Type B pancreatic cell (in vitro differentiated cells): ENCODE results near the gene TGIF1. TPM values are rescaled to one million over a fixed set of nuclear protein-coding genes. Genes with fewer than 3 reads are reported as not detected.
"Not testable (repeated sequence)": the region's sequence is repeated elsewhere in the genome, so short reads cannot be mapped to it uniquely, and the experiment has no call there.

Experiments
- DNase-seq: peaks from one replicate; pipeline ENCODE4 v3.0.0; 2021; ENCODE audit warnings: mixed read lengths; ENCODE audit not compliant: unreplicated experiment; ENCODE audit errors: extremely low spot score
- H3K27ac Mint-ChIP-seq: 2 replicates; pipeline ENCODE4 v1.8.0; 2021; ENCODE audit warnings: mild to moderate bottlenecking, mixed read lengths
- H3K27me3 Mint-ChIP-seq: 2 replicates; pipeline ENCODE4 v1.8.0; 2021; ENCODE audit warnings: mixed read lengths
- H3K36me3 Mint-ChIP-seq: 2 replicates; pipeline ENCODE4 v1.8.0; 2021; ENCODE audit warnings: mixed read lengths
- H3K4me1 Mint-ChIP-seq: one replicate; pipeline ENCODE4 v1.8.0; 2021; ENCODE audit warnings: mixed read lengths; ENCODE audit not compliant: unreplicated experiment
- H3K4me3 Mint-ChIP-seq: 2 replicates; pipeline ENCODE4 v1.8.0; 2021; ENCODE audit warnings: mild to moderate bottlenecking, mixed read lengths
- H3K9me3 Mint-ChIP-seq: 2 replicates; pipeline ENCODE4 v1.8.0; 2021; ENCODE audit warnings: mixed read lengths
- CTCF ChIP-seq: fragments of 200-600 bp; sonication (generic); conservative IDR thresholded peaks from 2 replicates; pipeline ENCODE4 v1.5.0; 2021; ENCODE audit warnings: antibody characterized with exemption, mild to moderate bottlenecking
- total RNA-seq: library from RNA; stranded (reverse); gene quantifications from 2 replicates; pipeline ENCODE4 v1.2.1, GENCODE V29; 2021; ENCODE audit warnings: low replicate concordance

TGIF1 gene
- total RNA-seq, 1 donor from 2014 or later: 80.7 TPM

DNA sequence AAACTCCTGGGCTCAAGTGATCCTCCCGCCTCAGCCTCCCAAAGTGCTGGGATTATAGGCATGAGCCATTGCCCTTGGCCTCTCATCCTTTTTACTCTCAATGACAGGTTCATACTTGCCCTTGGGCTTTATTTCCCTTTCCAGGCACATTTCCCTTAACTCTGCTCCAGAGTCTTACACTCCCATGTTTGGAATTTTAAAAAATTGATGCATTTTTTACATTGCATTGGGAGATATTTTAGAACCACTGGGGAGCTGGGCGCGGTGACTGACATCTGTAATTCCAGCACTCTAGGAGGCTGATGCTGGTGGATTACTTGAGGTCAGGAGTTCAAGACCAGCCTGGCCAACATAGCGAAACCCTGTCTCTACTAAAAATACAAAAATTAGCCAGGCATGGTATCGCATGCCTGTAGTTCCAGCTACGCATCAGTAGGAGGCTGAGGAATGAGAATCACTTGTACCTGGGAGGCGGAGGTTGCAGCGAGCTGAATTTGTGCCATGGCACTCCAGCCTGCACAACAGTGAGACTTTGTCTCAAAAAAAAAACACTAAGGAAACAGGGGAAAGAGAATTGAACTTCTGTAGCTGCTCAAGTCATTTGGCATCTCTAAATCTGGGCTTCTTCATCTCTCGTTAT is 18.2 kb downstream of the TGIF1 start:
- Mint-ChIP-seq H3K36me3 (peaks cover 1% of the 10 kb centered on the region), H3K27me3 (no peaks in the 10 kb centered on the region), H3K27ac (no peak overlapping the region), H3K4me1 (peaks cover 25% of the 10 kb centered on the region), H3K9me3 (no peaks in the 10 kb centered on the region), H3K4me3 (no peak overlapping the region)
- DNase-seq: no peak
- TF ChIP-seq CTCF: peak; percentile 45

DNA sequence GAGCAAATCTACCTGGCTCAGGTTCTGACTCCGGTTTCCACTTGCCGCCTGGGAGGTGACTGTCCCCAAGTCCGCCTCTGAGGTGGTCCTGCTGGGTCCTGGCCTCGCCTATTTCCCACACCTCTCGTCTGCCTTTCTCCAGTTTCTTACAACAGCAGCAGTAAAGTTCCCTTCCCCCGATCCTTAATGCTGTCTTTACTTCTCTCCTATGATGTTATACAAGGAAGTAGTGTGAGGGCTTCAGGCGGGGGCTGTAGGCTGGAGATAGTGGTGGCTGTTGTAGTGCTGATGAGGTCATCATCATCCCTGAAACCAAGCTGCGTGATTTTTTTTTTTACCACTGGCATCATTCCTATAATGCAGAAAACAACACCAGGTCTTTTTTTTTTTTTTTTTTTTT is 18.9 kb downstream of the TGIF1 start:
- Mint-ChIP-seq H3K27ac (no peak overlapping the region), H3K27me3 (no peaks in the 10 kb centered on the region), H3K4me3 (no peak overlapping the region), H3K9me3 (no peaks in the 10 kb centered on the region), H3K36me3 (no peaks in the 10 kb centered on the region), H3K4me1 (peaks cover 23% of the 10 kb centered on the region)
- no peak for TF ChIP-seq CTCF
- DNase-seq: no peak

- peaks cover 6% of the 10 kb centered on the region for H3K9me3 Mint-ChIP-seq
- DNase-seq: no peak
- TF ChIP-seq CTCF: no peak
- H3K27me3 Mint-ChIP-seq: no peaks in the 10 kb centered on the region
- peaks cover 18% of the 10 kb centered on the region for H3K4me1 Mint-ChIP-seq
- no peak overlapping the region for H3K27ac Mint-ChIP-seq
- peaks cover 5% of the 10 kb centered on the region for H3K36me3 Mint-ChIP-seq
- H3K4me3 Mint-ChIP-seq: no peak overlapping the region
Observed at GRCh38 chr18:3471141-3471648, 21.2 kb downstream of the TGIF1 start.

DNA sequence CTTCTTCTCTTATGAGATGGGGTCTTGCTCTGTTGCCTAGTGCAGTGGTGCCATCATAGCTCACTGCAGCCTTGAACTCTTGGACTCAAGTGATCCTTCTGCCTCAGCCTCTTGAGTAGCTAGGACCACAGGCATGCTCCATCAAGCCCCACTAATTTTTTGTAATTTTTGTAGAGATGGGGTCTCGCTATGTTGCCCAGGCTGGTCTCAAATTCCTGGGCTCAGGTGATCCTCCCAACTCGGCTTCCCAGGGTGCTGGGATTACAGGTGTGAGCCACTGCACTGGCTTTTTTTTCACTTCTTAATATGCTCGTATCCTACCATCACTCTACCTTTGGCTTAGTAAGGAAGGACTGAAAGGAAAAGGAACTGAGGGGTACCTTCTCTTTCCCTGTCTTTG is 22.1 kb downstream of the TGIF1 start:
- not testable (repeated sequence) for H3K36me3 Mint-ChIP-seq, H3K27me3 Mint-ChIP-seq, H3K9me3 Mint-ChIP-seq, H3K4me3 Mint-ChIP-seq, DNase-seq, H3K27ac Mint-ChIP-seq
- peaks cover 11% of the 10 kb centered on the region for H3K4me1 Mint-ChIP-seq

- H3K36me3 Mint-ChIP-seq: peaks cover 5% of the 10 kb centered on the region
- H3K4me1 Mint-ChIP-seq: peaks cover 8% of the 10 kb centered on the region
- H3K27ac Mint-ChIP-seq: no peak overlapping the region
- H3K9me3 Mint-ChIP-seq: peaks cover 6% of the 10 kb centered on the region
- H3K27me3 Mint-ChIP-seq: no peaks in the 10 kb centered on the region
- H3K4me3 Mint-ChIP-seq: no peak overlapping the region
- DNase-seq: no peak
- TF ChIP-seq CTCF: no peak
Observed at GRCh38 chr18:3472681-3473544, 22.9 kb downstream of the TGIF1 start.
